Right ventricle myocardium inferior (tissue), 1 donor: ENCODE data around the gene BLTP3B. TPM values are rescaled to one million over a fixed set of nuclear protein-coding genes. Genes with fewer than 3 reads are reported as not detected.
"Not testable (repeated sequence)": the region's sequence is repeated elsewhere in the genome, so short reads cannot be mapped to it uniquely, and the experiment has no call there.

Experiments
- ATAC-seq: fragments of 200-7000 bp; cut with Tn5 transposase; one replicate; pipeline ENCODE4 v1.9.1; 2020; ENCODE audit warnings: mild to moderate bottlenecking, moderate library complexity
- DNase-seq: peaks from one replicate; pipeline ENCODE4 v3.0.0; 2021; ENCODE audit errors: missing footprints
- intact Hi-C: fragments of 100-400 bp; cut with DNase I; formaldehyde crosslinking; loops from one replicate; pipeline ENCODE4 v1.11.0; 2022
- long read RNA-seq: library from polyadenylated mRNA; unstranded; transcript quantifications from one replicate; pipeline ENCODE4 v2.0.0, GENCODE V29; 2021
- total RNA-seq: library from RNA; stranded (reverse); fragmentation: NEBNext Ultra II Directional; extraction: Animal tissue kit (Norgen Biotek cat#: 25700); gene quantifications from one replicate; pipeline ENCODE4 v1.2.1, GENCODE V29; 2021
- donor health status: DM: no; HTN: yes; CAD: no; lungs with severe emphysema.

Gene BLTP3B
- 10.7 TPM for total RNA-seq
- long read RNA-seq, full-length matches to known transcripts = 5 of 7 reads
- long read RNA-seq, partial matches to known transcripts = 1 of 7 reads
- long read RNA-seq, other reads (novel, unspliced or antisense) = 1 of 7 reads

DNA sequence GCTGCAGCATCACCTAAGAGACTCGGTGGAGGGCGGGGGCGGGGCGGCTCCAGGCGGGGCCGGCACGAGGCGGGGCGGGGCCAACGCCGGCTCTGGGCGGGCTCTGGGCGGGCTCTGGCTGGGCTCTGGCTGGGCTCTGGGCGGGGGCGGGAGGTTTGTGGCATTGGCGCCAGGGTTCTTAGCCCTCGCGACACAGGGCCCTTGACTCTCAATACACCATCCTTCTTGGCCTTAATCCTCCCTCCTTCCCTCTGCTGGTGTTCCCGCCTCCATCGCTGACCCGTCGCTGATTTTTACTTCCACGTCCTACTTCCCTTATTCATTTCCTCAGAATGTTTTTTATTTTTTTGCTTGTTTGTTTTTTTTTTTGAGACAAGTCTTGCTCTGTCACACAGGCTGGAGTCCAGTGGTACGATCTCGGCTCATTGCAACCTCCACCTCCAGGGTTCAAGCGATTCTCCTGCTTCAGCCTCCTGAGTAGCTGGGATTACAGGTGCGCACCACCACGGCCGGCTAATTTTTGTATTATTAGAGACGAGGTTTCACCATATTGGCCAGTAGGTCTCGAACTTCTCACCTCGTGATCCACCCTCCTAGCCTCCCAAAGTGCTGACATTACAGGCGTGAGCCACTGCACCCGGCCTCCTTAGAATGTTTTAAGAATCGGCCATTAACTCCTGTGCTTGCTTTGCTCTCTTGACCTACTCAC is at the start of gene BLTP3B:
BLTP3B (minus strand) TSS at position 24 of the 709 bp plus-strand sequence. CDS start 239 bp downstream, outside the sequence.
- intact Hi-C loops = loop anchor here (5.0 kb wide), 1 partner anchor 59 kb away; the partner anchor contains the start of gene ACTR6
- ATAC-seq = peak; percentile 99
- peak; percentile 97 for DNase-seq

GRCh38 chr12:100189636-100190394 is 47.1 kb upstream of the BLTP3B start:
- ATAC-seq = peak; percentile 46
- no peak for DNase-seq
- intact Hi-C loops = no loop called here

DNA sequence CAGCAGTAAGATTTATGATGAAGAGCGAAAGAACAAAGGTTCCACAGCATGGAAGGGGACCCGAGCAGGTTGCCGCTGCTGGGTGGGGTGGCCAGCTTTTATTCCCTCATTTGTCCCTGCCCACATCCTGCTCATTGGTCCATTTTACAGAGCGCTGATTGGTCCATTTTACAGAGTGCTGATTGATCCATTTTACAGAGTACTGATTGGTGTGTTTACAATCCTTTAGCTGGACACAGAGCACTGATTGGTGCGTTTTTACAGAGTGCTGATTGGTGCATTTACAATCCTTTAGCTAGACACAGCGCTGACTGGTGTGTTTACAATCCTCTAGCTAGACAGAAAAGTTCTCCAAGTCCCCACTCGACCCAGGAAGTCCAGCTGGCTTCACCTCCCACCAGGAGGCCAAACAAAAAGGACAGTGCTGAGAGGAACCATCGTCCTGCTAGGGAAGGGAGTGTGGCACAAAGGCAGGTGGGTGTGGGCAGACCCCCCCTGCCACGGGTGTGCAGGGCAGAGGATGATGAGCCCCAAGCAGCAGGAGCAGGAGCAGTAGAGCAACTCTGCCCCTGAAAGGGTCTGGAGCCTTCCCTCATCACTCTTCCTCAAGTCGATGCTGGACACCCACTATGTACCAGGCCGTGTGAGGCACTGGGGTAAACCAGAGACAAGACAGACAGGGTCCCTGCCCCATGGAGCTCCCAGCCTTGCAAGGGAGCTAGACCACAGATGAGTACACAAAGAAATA is 46.4 kb upstream of the BLTP3B start:
- DNase-seq, intact Hi-C loops, ATAC-seq: not testable (repeated sequence)

DNA sequence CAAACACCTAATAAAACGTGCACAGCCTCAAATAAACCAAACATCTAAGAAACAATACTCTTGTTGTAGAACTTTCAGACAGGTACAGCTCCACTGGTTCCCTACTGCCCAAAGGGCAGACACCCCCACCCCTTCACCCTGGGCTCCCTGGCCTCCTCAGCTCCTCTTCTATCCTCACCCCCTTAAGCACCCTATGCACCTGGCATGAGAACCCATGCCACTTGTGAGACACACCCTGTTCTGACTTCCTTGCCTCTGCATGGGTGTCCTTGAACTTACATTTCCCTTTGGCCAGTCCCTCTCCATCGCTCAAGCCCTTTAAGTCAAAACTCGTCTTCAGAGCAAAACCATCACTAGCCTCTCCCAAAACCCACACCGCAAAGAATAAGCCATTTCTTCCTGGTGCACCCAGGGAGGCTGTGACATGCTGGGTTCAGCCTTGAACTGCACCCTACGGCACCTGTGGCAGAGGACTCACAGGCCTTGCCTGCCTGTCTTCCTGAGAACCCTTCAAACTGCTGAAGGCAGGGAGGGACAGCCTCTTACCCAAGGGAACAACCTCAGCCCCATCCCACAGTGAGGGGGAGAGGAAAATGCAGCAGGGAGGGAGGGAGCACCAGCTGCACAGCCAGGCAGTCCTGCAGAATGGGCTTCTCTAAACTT is 45.3 kb upstream of the BLTP3B start:
- intact Hi-C loops = no loop called here
- ATAC-seq (no peak), DNase-seq (no peak)

DNA sequence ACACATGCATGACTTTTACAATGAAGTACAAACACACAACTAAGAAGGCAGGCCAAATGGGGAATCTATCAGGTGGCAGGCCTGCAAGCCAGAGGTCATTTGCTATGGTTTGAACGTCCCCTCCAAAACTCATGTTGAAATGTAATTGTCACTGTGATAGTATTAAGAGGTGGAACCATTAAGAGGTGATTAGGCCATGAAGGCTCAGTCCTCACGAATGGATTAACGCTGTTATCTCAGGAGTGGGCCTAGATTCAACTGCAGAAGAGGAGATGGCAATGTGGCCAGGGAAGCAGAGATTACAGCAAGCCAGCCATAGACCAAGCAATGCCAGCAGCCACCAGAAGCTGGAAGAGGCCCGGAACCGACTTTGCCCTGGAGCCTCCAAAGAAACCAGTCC is 44.4 kb upstream of the BLTP3B start:
- DNase-seq = no peak
- peak; percentile 38 for ATAC-seq
- intact Hi-C loops = no loop called here

DNA sequence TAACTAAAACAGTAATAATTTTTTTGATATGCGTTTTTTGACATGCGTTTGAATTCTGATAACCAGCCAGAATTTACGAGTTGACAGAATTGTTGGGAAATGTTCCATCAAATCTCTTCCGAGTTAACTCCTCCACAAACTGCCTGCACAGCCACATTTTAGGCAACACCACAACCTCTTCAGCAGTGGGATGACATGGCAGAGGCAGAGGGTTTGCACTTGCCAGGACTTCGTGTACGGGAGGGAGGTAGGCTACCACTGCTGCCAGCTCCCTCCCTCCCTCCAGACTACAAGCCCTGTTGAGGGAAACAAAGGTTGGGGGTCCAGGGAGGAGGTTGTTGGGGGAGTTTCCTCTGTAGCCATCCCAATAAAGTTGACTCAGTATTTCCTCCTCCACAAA is 43.4 kb upstream of the BLTP3B start:
- ATAC-seq = peak; percentile 35

GRCh38 chr12:100185361-100185894 is 42.8 kb upstream of the BLTP3B start:
- ATAC-seq (peak; percentile 14), DNase-seq (no peak)
- intact Hi-C loops = no loop called here

More for the DNA sequence above, 43.4 kb upstream of the BLTP3B start:
- intact Hi-C loops = no loop called here
- no peak for DNase-seq

GRCh38 chr12:100184549-100185145 is 42.0 kb upstream of the BLTP3B start:
- DNase-seq (no peak), ATAC-seq (no peak)
- intact Hi-C loops = no loop called here

GRCh38 chr12:100179252-100179651 is 36.6 kb upstream of the BLTP3B start:
- no peak for ATAC-seq
- intact Hi-C loops = no loop called here
- no peak for DNase-seq

GRCh38 chr12:100176493-100176892 is 33.8 kb upstream of the BLTP3B start:
- not testable (repeated sequence) for ATAC-seq

GRCh38 chr12:100174495-100174894 is 31.8 kb upstream of the BLTP3B start:
- no peak for DNase-seq
- intact Hi-C loops = no loop called here
- ATAC-seq = no peak

More at GRCh38 chr12:100176493-100176892, 33.8 kb upstream of the BLTP3B start:
- intact Hi-C loops, DNase-seq: not testable (repeated sequence)

GRCh38 chr12:100173111-100173510 is 30.4 kb upstream of the BLTP3B start:
- DNase-seq = no peak
- ATAC-seq = no peak
- intact Hi-C loops = no loop called here

- ATAC-seq (no peak), DNase-seq (no peak)
- intact Hi-C loops = no loop called here
These were observed 28.6 kb upstream of the BLTP3B start for GRCh38 chr12:100171248-100171647.

GRCh38 chr12:100170313-100170858 is 27.7 kb upstream of the BLTP3B start:
- intact Hi-C loops = no loop called here
- ATAC-seq (no peak), DNase-seq (no peak)

- intact Hi-C loops = no loop called here
- DNase-seq (no peak), ATAC-seq (no peak)
These were observed 26.7 kb upstream of the BLTP3B start for GRCh38 chr12:100169345-100169744.

DNA sequence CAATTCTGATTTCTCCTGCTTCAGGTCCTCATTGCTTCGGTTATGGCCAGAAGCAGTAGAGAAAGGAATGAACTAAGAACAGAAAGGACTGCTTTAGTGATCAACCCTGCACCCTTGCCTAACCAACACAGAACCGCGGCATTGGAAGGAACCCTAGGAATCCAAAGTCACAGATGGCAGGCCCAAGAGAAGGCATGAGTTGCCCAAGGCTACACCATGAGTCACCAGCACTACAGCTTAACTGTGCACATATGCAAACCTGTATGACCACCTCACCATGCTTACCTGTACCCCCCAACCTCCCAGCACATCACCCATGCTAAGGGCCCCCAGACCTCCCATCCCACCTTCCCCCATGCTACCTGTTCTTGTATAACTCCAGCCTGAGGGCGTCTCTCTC is 25.9 kb upstream of the BLTP3B start:
- no peak for DNase-seq
- intact Hi-C loops = no loop called here

GRCh38 chr12:100166232-100166631 is 23.6 kb upstream of the BLTP3B start:
- intact Hi-C loops = no loop called here
- no peak for ATAC-seq
- DNase-seq = no peak

More for the DNA sequence above, 25.9 kb upstream of the BLTP3B start:
- ATAC-seq = no peak

DNA sequence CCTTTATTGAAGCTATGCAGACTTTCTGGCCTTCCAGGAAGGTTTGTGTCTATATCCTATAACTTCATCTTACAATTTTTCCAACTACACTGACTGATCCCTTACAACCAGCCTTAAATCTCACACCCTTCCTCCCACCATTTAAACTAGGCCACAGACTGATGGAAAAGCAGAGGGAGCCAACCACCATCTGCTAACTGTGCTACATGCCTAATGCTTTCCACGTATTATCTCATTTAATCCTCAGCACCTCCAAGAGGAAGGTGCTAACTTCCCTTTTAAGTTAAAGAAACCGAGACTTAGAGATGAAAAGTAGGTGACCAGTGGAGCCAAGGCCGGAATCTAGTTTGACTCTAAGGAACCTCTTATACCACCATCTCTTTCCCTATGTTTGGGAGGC is 22.7 kb upstream of the BLTP3B start:
- intact Hi-C loops = no loop called here
- ATAC-seq = no peak

More for the DNA sequence above, 22.7 kb upstream of the BLTP3B start:
- DNase-seq = no peak
